H9 (cell line): Measurements from ENCODE around the gene DACH1. TPM values are rescaled to one million over a fixed set of nuclear protein-coding genes. Genes with fewer than 3 reads are reported as not detected.

Experiments
- DNase-seq: peaks from one replicate; pipeline ENCODE4 v3.0.0-alpha.2; 2017
- H2AFZ ChIP-seq: one replicate; pipeline ENCODE4 v1.6.1; 2013; ENCODE audit warnings: mild to moderate bottlenecking, low read length, control low read depth, moderate library complexity
- H2AK5ac ChIP-seq: 2 replicates; pipeline ENCODE4 v1.6.1; 2013; ENCODE audit warnings: low read length, control low read depth, mixed read lengths; ENCODE audit not compliant: insufficient read length
- H2BK120ac ChIP-seq: one replicate; pipeline ENCODE4 v1.6.1; 2013; ENCODE audit warnings: low read depth, mild to moderate bottlenecking, low read length, control low read depth, inconsistent platforms; ENCODE audit not compliant: poor library complexity, severe bottlenecking
- H2BK12ac ChIP-seq: 2 replicates; pipeline ENCODE4 v1.6.1; 2013; ENCODE audit warnings: low read length, control low read depth, mixed read lengths, low read depth; ENCODE audit not compliant: insufficient read length
- H2BK15ac ChIP-seq: 2 replicates; pipeline ENCODE4 v1.6.1; 2013; ENCODE audit warnings: low read depth, low read length, control low read depth
- H2BK20ac ChIP-seq: one replicate; pipeline ENCODE4 v1.6.1; 2013; ENCODE audit warnings: low read depth, mild to moderate bottlenecking, low read length, control low read depth, inconsistent platforms; ENCODE audit not compliant: poor library complexity, severe bottlenecking
- H2BK5ac ChIP-seq: 2 replicates; pipeline ENCODE4 v1.6.1; 2013; ENCODE audit warnings: low read length, control low read depth, mixed read lengths; ENCODE audit not compliant: insufficient read length
- H3K14ac ChIP-seq: 2 replicates; pipeline ENCODE4 v1.6.1; 2013; ENCODE audit warnings: low read length, control low read depth; ENCODE audit not compliant: insufficient read depth
- H3K18ac ChIP-seq: 2 replicates; pipeline ENCODE4 v1.6.1; 2013; ENCODE audit warnings: low read depth, mild to moderate bottlenecking, mixed read lengths, low read length, control low read depth; ENCODE audit not compliant: insufficient read length
- H3K23ac ChIP-seq: 2 replicates; pipeline ENCODE4 v1.6.1; 2013; ENCODE audit warnings: low read length, control low read depth, mixed read lengths, low read depth; ENCODE audit not compliant: insufficient read length
- H3K23me2 ChIP-seq: 2 replicates; pipeline ENCODE4 v1.6.1; 2013; ENCODE audit warnings: low read depth, mild to moderate bottlenecking, mixed read lengths, low read length, control low read depth; ENCODE audit not compliant: insufficient read length, poor library complexity, severe bottlenecking
- H3K27ac ChIP-seq: 2 replicates; pipeline ENCODE4 v1.5.1; 2013; ENCODE audit warnings: low read length, control low read depth, mixed read lengths, low read depth; ENCODE audit not compliant: insufficient read length
- H3K27me3 ChIP-seq: 2 replicates; pipeline ENCODE4 v1.6.1; 2013; ENCODE audit warnings: low read length, control low read depth, inconsistent platforms; ENCODE audit not compliant: insufficient read depth
- H3K4ac ChIP-seq: 2 replicates; pipeline ENCODE4 v1.6.1; 2013; ENCODE audit warnings: low read depth, mild to moderate bottlenecking, control low read depth, inconsistent platforms, low read length, moderate library complexity
- H3K4me1 ChIP-seq: 2 replicates; pipeline ENCODE4 v1.6.1; 2013; ENCODE audit warnings: low read length, control low read depth, inconsistent platforms; ENCODE audit not compliant: insufficient read depth
- H3K4me2 ChIP-seq: 2 replicates; pipeline ENCODE4 v1.6.1; 2013; ENCODE audit warnings: low read length, control low read depth, mixed read lengths; ENCODE audit not compliant: insufficient read length, insufficient read depth
- H3K56ac ChIP-seq: 2 replicates; pipeline ENCODE4 v1.6.1; 2013; ENCODE audit warnings: low read depth, mild to moderate bottlenecking, mixed read lengths, low read length, control low read depth; ENCODE audit not compliant: insufficient read length
- H3K79me1 ChIP-seq: 2 replicates; pipeline ENCODE4 v1.6.1; 2013; ENCODE audit warnings: low read depth, mild to moderate bottlenecking, moderate library complexity, low read length, control low read depth, inconsistent platforms; ENCODE audit not compliant: insufficient read depth, poor library complexity, severe bottlenecking
- H3K79me2 ChIP-seq: 2 replicates; pipeline ENCODE4 v1.6.1; 2013; ENCODE audit warnings: low read length, control low read depth, inconsistent platforms; ENCODE audit not compliant: insufficient read depth
- H3K9ac ChIP-seq: 2 replicates; pipeline ENCODE4 v1.6.1; 2013; ENCODE audit warnings: low read length, control low read depth, mixed read lengths; ENCODE audit not compliant: insufficient read length; ENCODE audit errors: extremely low read depth
- H3K9me3 ChIP-seq: one replicate; pipeline ENCODE4 v1.6.1; 2013; ENCODE audit warnings: low read depth, low read length, inconsistent platforms; ENCODE audit not compliant: control insufficient read depth
- H3T11ph ChIP-seq: one replicate; pipeline ENCODE4 v1.6.1; 2013; ENCODE audit warnings: mild to moderate bottlenecking, low read length, control low read depth, inconsistent platforms
- H4K20me1 ChIP-seq: one replicate; pipeline ENCODE4 v1.6.1; 2013; ENCODE audit not compliant: control insufficient read depth, insufficient read length, insufficient read depth
- H4K5ac ChIP-seq: 2 replicates; pipeline ENCODE4 v1.6.1; 2013; ENCODE audit warnings: low read depth, mild to moderate bottlenecking, mixed read lengths, low read length, control low read depth; ENCODE audit not compliant: insufficient read length
- H4K8ac ChIP-seq: replicated peaks from 2 replicates; pipeline ENCODE4 v1.6.1; 2013; ENCODE audit warnings: low read length, control low read depth, mixed read lengths, low read depth; ENCODE audit not compliant: insufficient read length
- H4K91ac ChIP-seq: 2 replicates; pipeline ENCODE4 v1.6.1; 2013; ENCODE audit warnings: low read depth, mild to moderate bottlenecking, moderate library complexity, mixed read lengths, low read length, control low read depth; ENCODE audit not compliant: insufficient read length
- H3K27ac Mint-ChIP-seq, 3 experiments: 2 replicates in 2 of 3; 3 replicates in 1 of 3; pipeline ENCODE4 v1.8.0; 2020 to 2021; ENCODE audit warnings: mixed read lengths in 3 of 3, mild to moderate bottlenecking in 1 of 3, moderate library complexity in 1 of 3
- H3K27me3 Mint-ChIP-seq: 2 replicates; pipeline ENCODE4 v1.8.0; 2021; ENCODE audit warnings: low read depth, mild to moderate bottlenecking, moderate library complexity, mixed read lengths
- H3K36me3 Mint-ChIP-seq, 3 experiments: 2 replicates in 2 of 3; 3 replicates in 1 of 3; pipeline ENCODE4 v1.8.0; 2020 to 2021; ENCODE audit warnings: low read depth in 3 of 3, mixed read lengths in 3 of 3; ENCODE audit not compliant: insufficient read depth in 1 of 3
- H3K4me1 Mint-ChIP-seq, 2 experiments: 2 replicates each; pipeline ENCODE4 v1.8.0; 2020; ENCODE audit warnings: mixed read lengths in 2 of 2
- H3K4me3 Mint-ChIP-seq, 2 experiments: 2 replicates in 1 of 2; 3 replicates in 1 of 2; pipeline ENCODE4 v1.8.0; 2020 to 2021; ENCODE audit warnings: mild to moderate bottlenecking in 2 of 2, mixed read lengths in 2 of 2, moderate library complexity in 1 of 2
- H3K9me3 Mint-ChIP-seq, 2 experiments: 2 replicates in 1 of 2; 3 replicates in 1 of 2; pipeline ENCODE4 v1.8.0; 2020; ENCODE audit warnings: mild to moderate bottlenecking in 2 of 2, mixed read lengths in 2 of 2, moderate library complexity in 1 of 2
- WGBS: extraction: QIAGEN DNeasy Blood & Tissue Kit; methylation state at CpG from one replicate; pipeline ENCODE4 v1.1.7; 2013; ENCODE audit warnings: missing lambda C conversion rate, low lambda C conversion rate, mixed read lengths; ENCODE audit not compliant: insufficient read length; ENCODE audit errors: extremely low coverage; 5-methylcytosine and 5-hydroxymethylcytosine counted together
- total RNA-seq: library from RNA; stranded (reverse); gene quantifications from 2 replicates; pipeline ENCODE4 v1.2.1, GENCODE V29; 2021
- TF ChIP-seq, protein P1 (sequence below): fragments of 200-600 bp; sonication (generic); conservative IDR thresholded peaks from 3 replicates; pipeline ENCODE4 v1.8.0; 2021; ENCODE audit warnings: antibody characterized with exemption, mild to moderate bottlenecking

Gene DACH1
- total RNA-seq, 1 experiment from 2014 or later: not detected

DNA sequence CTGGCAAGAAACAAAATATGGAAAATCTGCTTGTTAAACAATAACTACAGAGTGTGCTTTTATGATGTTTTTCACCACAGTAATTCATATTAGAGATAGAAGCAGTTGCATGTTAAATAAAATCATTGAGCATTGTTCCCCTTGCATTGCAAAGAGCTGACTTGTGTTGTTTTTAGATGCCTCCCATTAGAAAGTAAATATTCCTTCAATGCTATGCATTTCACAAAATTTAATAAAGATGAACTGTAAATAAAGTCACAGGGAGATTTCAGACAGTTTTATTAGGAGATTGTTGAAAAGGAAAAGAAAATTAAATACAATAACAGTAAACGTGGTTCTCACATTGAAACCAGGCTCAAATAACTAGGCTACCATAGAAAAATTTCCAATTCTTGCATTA lies 429.3 kb downstream of the DACH1 start:
- H3K4me1 Mint-ChIP-seq: no peaks in the 10 kb centered on the region
- Histone ChIP-seq H2BK5ac (no peak overlapping the region), H2AK5ac (no peak overlapping the region), H2AFZ (no peak overlapping the region), H3K9ac (no peak overlapping the region), H3K56ac (no peak overlapping the region), H2BK15ac (no peak overlapping the region), H3K27ac (no peak overlapping the region), H2BK20ac (no peak overlapping the region), H3K9me3 (no peaks in the 10 kb centered on the region), H3K79me2 (no peaks in the 10 kb centered on the region), H3K4me2 (no peak overlapping the region), H3T11ph (no peak overlapping the region), H4K20me1 (no peaks in the 10 kb centered on the region), H3K4me1 (no peaks in the 10 kb centered on the region), H3K79me1 (no peaks in the 10 kb centered on the region), H3K23ac (no peak overlapping the region), H2BK12ac (no peak overlapping the region), H3K18ac (no peak overlapping the region), H4K91ac (no peak overlapping the region), H3K27me3 (no peaks in the 10 kb centered on the region), H3K14ac (no peak overlapping the region), H3K23me2 (no peaks in the 10 kb centered on the region), H3K4ac (no peak overlapping the region), H2BK120ac (no peak overlapping the region), H4K5ac (no peak overlapping the region), H4K8ac (no peak overlapping the region)
- TF ChIP-seq, protein P1, sequence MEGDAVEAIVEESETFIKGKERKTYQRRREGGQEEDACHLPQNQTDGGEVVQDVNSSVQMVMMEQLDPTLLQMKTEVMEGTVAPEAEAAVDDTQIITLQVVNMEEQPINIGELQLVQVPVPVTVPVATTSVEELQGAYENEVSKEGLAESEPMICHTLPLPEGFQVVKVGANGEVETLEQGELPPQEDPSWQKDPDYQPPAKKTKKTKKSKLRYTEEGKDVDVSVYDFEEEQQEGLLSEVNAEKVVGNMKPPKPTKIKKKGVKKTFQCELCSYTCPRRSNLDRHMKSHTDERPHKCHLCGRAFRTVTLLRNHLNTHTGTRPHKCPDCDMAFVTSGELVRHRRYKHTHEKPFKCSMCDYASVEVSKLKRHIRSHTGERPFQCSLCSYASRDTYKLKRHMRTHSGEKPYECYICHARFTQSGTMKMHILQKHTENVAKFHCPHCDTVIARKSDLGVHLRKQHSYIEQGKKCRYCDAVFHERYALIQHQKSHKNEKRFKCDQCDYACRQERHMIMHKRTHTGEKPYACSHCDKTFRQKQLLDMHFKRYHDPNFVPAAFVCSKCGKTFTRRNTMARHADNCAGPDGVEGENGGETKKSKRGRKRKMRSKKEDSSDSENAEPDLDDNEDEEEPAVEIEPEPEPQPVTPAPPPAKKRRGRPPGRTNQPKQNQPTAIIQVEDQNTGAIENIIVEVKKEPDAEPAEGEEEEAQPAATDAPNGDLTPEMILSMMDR: no peak
- no peaks in the 10 kb centered on the region for H3K27me3 Mint-ChIP-seq
- H3K36me3 Mint-ChIP-seq: no peaks in the 10 kb centered on the region
- no peak for DNase-seq
- H3K27ac Mint-ChIP-seq: no peak overlapping the region
- no peaks in the 10 kb centered on the region for H3K9me3 Mint-ChIP-seq
- WGBS: no CpG with 5 or more reads among the region's 1 CpG
- no peak overlapping the region for H3K4me3 Mint-ChIP-seq
